H1 (cell line): ENCODE measurements around the gene SRSF3. TPM values are rescaled to one million over a fixed set of nuclear protein-coding genes. Genes with fewer than 3 reads are reported as not detected.

Source experiments
- CTCF ChIA-PET: fragments of 300-600 bp; sonication (Branson Sonifier 250); formaldehyde crosslinking; loops from one replicate; lab custom pipeline; 2021; ENCODE audit not compliant: partially characterized antibody; lab: Charles Lee
- POLR2A ChIA-PET: fragments of 300-600 bp; sonication (Branson Sonifier 250); formaldehyde crosslinking; loops from one replicate; lab custom pipeline; 2021; ENCODE audit warnings: inconsistent platforms; ENCODE audit not compliant: partially characterized antibody; lab: Charles Lee
- DNase-seq, 2 experiments: peaks; one replicate each; pipeline versions ENCODE4 v3.0.0 to v3.0.0-alpha.2; 2010 to 2022; ENCODE audit warnings: low spot score in 2 of 2, low read depth in 1 of 2, mixed read lengths in 1 of 2
- FAIRE-seq: peaks from 2 replicates; lab custom pipeline; 2011; peaks lifted over from hg19 to GRCh38; lab: Jason Lieb, UNC
- H2AFZ ChIP-seq: 2 replicates; pipeline ENCODE4 v1.8.1; 2012; ENCODE audit warnings: low read length, inconsistent platforms
- H2AK5ac ChIP-seq: 2 replicates; pipeline ENCODE4 v1.6.1; 2013; ENCODE audit warnings: low read depth, low read length
- H2BK120ac ChIP-seq: replicated peaks from 2 replicates; pipeline ENCODE3; 2013; ENCODE audit warnings: low read depth, low read length, inconsistent platforms
- H2BK12ac ChIP-seq: 2 replicates; pipeline ENCODE4 v1.6.1; 2013; ENCODE audit warnings: low read depth, low read length
- H2BK15ac ChIP-seq: 2 replicates; pipeline ENCODE4 v1.6.1; 2013; ENCODE audit warnings: low read length
- H2BK20ac ChIP-seq: 2 replicates; pipeline ENCODE4 v1.6.1; 2013; ENCODE audit warnings: low read length
- H2BK5ac ChIP-seq: 2 replicates; pipeline ENCODE4 v1.6.1; 2013; ENCODE audit warnings: low read depth, low read length
- H3K14ac ChIP-seq: 2 replicates; pipeline ENCODE4 v1.6.1; 2013; ENCODE audit warnings: inconsistent platforms; ENCODE audit not compliant: insufficient read length
- H3K18ac ChIP-seq: 2 replicates; pipeline ENCODE4 v1.6.1; 2013; ENCODE audit warnings: low read length; ENCODE audit errors: extremely low read depth
- H3K23ac ChIP-seq: 2 replicates; pipeline ENCODE4 v1.6.1; 2013; ENCODE audit warnings: inconsistent platforms; ENCODE audit not compliant: insufficient read length
- H3K23me2 ChIP-seq: 2 replicates; pipeline ENCODE4 v1.6.1; 2013; ENCODE audit warnings: low read depth, low read length
- H3K27ac ChIP-seq: 2 replicates; pipeline ENCODE4 v1.6.1; 2011; ENCODE audit warnings: low read depth, low read length, inconsistent platforms
- H3K27me3 ChIP-seq, 4 experiments: replicated peaks in 1 of 4; 1 replicate in 1 of 4; 2 replicates in 3 of 4; pipeline versions ENCODE4 v1.6.1 to v1.8.1; 2011 to 2013; ENCODE audit warnings: low read length in 3 of 4, mild to moderate bottlenecking in 3 of 4, inconsistent platforms in 2 of 4, mixed read lengths in 2 of 4, moderate library complexity in 1 of 4; ENCODE audit not compliant: control insufficient read depth in 3 of 4, insufficient read depth in 3 of 4; ENCODE audit errors: extremely low read depth in 1 of 4
- H3K36me3 ChIP-seq, 4 experiments: 2 replicates each; pipeline versions ENCODE4 v1.6.1 to v1.8.1; 2011 to 2013; ENCODE audit warnings: mild to moderate bottlenecking in 4 of 4, low read length in 3 of 4, moderate library complexity in 2 of 4, control low read depth in 1 of 4, inconsistent platforms in 1 of 4; ENCODE audit not compliant: insufficient read depth in 4 of 4, control insufficient read depth in 2 of 4
- H3K4ac ChIP-seq: replicated peaks from 2 replicates; pipeline ENCODE3; 2013; ENCODE audit warnings: low read length, low read depth, mixed read lengths, inconsistent platforms; ENCODE audit not compliant: insufficient read length
- H3K4me1 ChIP-seq, 4 experiments: replicated peaks in 1 of 4; 1 replicate in 1 of 4; 2 replicates in 3 of 4; pipeline versions ENCODE4 v1.6.1 to v1.8.1; 2011 to 2013; ENCODE audit warnings: low read length in 3 of 4, inconsistent platforms in 2 of 4, mixed read lengths in 1 of 4; ENCODE audit not compliant: insufficient read depth in 4 of 4, control insufficient read depth in 3 of 4
- H3K4me2 ChIP-seq, 2 experiments: 2 replicates each; pipeline versions ENCODE4 v1.6.1 to v1.8.1; 2011 to 2013; ENCODE audit warnings: low read depth in 2 of 2, low read length in 2 of 2, control low read depth in 1 of 2, inconsistent platforms in 1 of 2, mild to moderate bottlenecking in 1 of 2; ENCODE audit not compliant: insufficient read depth in 1 of 2
- H3K4me3 ChIP-seq, 4 experiments: fragments of 200-600, 300-600 bp in 1 of 4; sonication (generic), shearing (Covaris generic), sonication (Bioruptor Twin) in 1 of 4; 2 replicates each; pipeline versions ENCODE4 v1.5.1 to v1.8.1; 2011 to 2016; ENCODE audit warnings: low read length in 4 of 4, low read depth in 3 of 4, control low read depth in 2 of 4, inconsistent platforms in 2 of 4, mild to moderate bottlenecking in 2 of 4, mixed read lengths in 1 of 4, moderate library complexity in 1 of 4; ENCODE audit not compliant: insufficient read depth in 2 of 4; ENCODE audit errors: extremely low read depth in 1 of 4
- H3K56ac ChIP-seq: replicated peaks from 2 replicates; pipeline ENCODE3; 2013; ENCODE audit warnings: low read depth, mild to moderate bottlenecking, mixed read lengths, low read length, inconsistent platforms; ENCODE audit not compliant: insufficient read length
- H3K79me1 ChIP-seq: 2 replicates; pipeline ENCODE4 v1.6.1; 2013; ENCODE audit warnings: low read depth, low read length, control low read depth
- H3K79me2 ChIP-seq, 2 experiments: 2 replicates each; pipeline versions ENCODE4 v1.6.1 to v1.8.1; 2012 to 2013; ENCODE audit warnings: low read length in 2 of 2, mild to moderate bottlenecking in 2 of 2, inconsistent platforms in 1 of 2; ENCODE audit not compliant: insufficient read depth in 2 of 2, control insufficient read depth in 1 of 2
- H3K9ac ChIP-seq, 4 experiments: replicated peaks in 1 of 4; 1 replicate in 1 of 4; 2 replicates in 3 of 4; pipeline versions ENCODE4 v1.6.1 to v1.8.1; 2011 to 2013; ENCODE audit warnings: low read depth in 3 of 4, low read length in 3 of 4, control low read depth in 2 of 4, mild to moderate bottlenecking in 2 of 4, moderate library complexity in 2 of 4, inconsistent platforms in 1 of 4; ENCODE audit errors: extremely low read depth in 1 of 4
- H3K9me3 ChIP-seq, 2 experiments: 2 replicates each; pipeline versions ENCODE4 v1.6.1 to v1.8.1; 2012 to 2013; ENCODE audit warnings: mild to moderate bottlenecking in 2 of 2, moderate library complexity in 2 of 2, control low read depth in 1 of 2, inconsistent platforms in 1 of 2, low read depth in 1 of 2, low read length in 1 of 2, mixed read lengths in 1 of 2; ENCODE audit not compliant: insufficient read depth in 2 of 2
- H4K20me1 ChIP-seq, 2 experiments: replicated peaks in 1 of 2; 2 replicates each; pipeline versions ENCODE3 to v1.8.1; 2011 to 2013; ENCODE audit warnings: inconsistent platforms in 2 of 2, low read length in 2 of 2, mild to moderate bottlenecking in 1 of 2; ENCODE audit not compliant: insufficient read depth in 2 of 2, control insufficient read depth in 1 of 2
- H4K5ac ChIP-seq: 2 replicates; pipeline ENCODE4 v1.6.1; 2013; ENCODE audit warnings: low read length, low read depth, mixed read lengths, inconsistent platforms; ENCODE audit not compliant: insufficient read length
- H4K8ac ChIP-seq: 2 replicates; pipeline ENCODE4 v1.8.0; 2013; ENCODE audit warnings: mild to moderate bottlenecking, moderate library complexity, low read length, inconsistent platforms; ENCODE audit not compliant: insufficient read depth; ENCODE audit errors: extremely low read depth
- H4K91ac ChIP-seq: replicated peaks from 2 replicates; pipeline ENCODE3; 2013; ENCODE audit warnings: low read length, mixed read lengths, inconsistent platforms; ENCODE audit not compliant: insufficient read length
- ASH2L ChIP-seq: fragments of 200-600, 300-600 bp; sonication (generic); IDR thresholded peaks from one replicate; pipeline ENCODE4 v1.7.1; 2017; ENCODE audit warnings: low read length
- ATF3 ChIP-seq: IDR thresholded peaks from 2 replicates; pipeline ENCODE4 v1.6.1; 2011; ENCODE audit warnings: low read depth, mild to moderate bottlenecking, low read length; ENCODE audit not compliant: insufficient read depth
- CEBPB ChIP-seq: IDR thresholded peaks from 2 replicates; pipeline ENCODE4 v1.6.1; 2012; ENCODE audit warnings: low read depth, low read length
- CHD2 ChIP-seq: IDR thresholded peaks from 2 replicates; pipeline ENCODE4 v1.6.1; 2012; ENCODE audit warnings: low read length, improper control_type of control experiment
- JUN ChIP-seq: IDR thresholded peaks from 2 replicates; pipeline ENCODE4 v1.6.1; 2011; ENCODE audit warnings: low read depth, mild to moderate bottlenecking, improper control_type of control experiment, low read length
- JUND ChIP-seq: IDR thresholded peaks from 2 replicates; pipeline ENCODE4 v1.6.1; 2011; ENCODE audit warnings: mild to moderate bottlenecking, improper control_type of control experiment, low read length
- KDM1A ChIP-seq: fragments of 200-600, 300-600 bp; sonication (generic); IDR thresholded peaks from 2 replicates; pipeline ENCODE4 v1.7.1; 2016; ENCODE audit warnings: mild to moderate bottlenecking, low read length, borderline replicate concordance
- KDM4A ChIP-seq: IDR thresholded peaks from one replicate; pipeline ENCODE4 v1.7.1; 2012; ENCODE audit warnings: low read depth, mild to moderate bottlenecking, moderate library complexity, low read length, inconsistent platforms; ENCODE audit not compliant: severe bottlenecking
- MAX ChIP-seq: IDR thresholded peaks from 2 replicates; pipeline ENCODE4 v1.6.1; 2012; ENCODE audit warnings: inconsistent platforms
- PHF8 ChIP-seq: fragments of 200-600 bp; sonication (generic); conservative IDR thresholded peaks from 2 replicates; pipeline ENCODE4 v1.7.1; 2012; ENCODE audit warnings: low read depth, mild to moderate bottlenecking, inconsistent platforms, low read length, moderate library complexity
- RBBP5 ChIP-seq: IDR thresholded peaks from 2 replicates; pipeline ENCODE4 v1.7.1; 2012; ENCODE audit warnings: low read depth, mild to moderate bottlenecking, inconsistent platforms, low read length, moderate library complexity, borderline replicate concordance
- SIRT6 ChIP-seq: IDR thresholded peaks from one replicate; pipeline ENCODE4 v1.7.1; 2012; ENCODE audit warnings: low read length, inconsistent platforms
- ZNF274 ChIP-seq: IDR thresholded peaks from 2 replicates; pipeline ENCODE4 v1.7.0; 2012; ENCODE audit warnings: low read length, borderline replicate concordance; ENCODE audit errors: extremely low read depth
- WGBS, 2 experiments: shearing (Covaris generic) in 1 of 2; methylation state at CpG; one replicate each; pipeline versions ENCODE4 v1.1.6 to v1.1.7; 2013 to 2015; ENCODE audit warnings: low lambda C conversion rate in 2 of 2, mixed read lengths in 2 of 2, inconsistent platforms in 1 of 2, low coverage in 1 of 2, missing lambda C conversion rate in 1 of 2; ENCODE audit not compliant: insufficient replicate concordance in 2 of 2, insufficient coverage in 1 of 2, insufficient read length in 1 of 2; ENCODE audit errors: extremely low coverage in 1 of 2, missing lambda C conversion rate in 1 of 2; 5-methylcytosine and 5-hydroxymethylcytosine counted together
- polyA plus RNA-seq, 7 experiments: library from polyadenylated mRNA; depleted of rRNA in 3 of 7; stranded (reverse) in 5 of 7; unstranded in 2 of 7; fragments of >200 nt in 5 of 7; fragments of 200-250 nt in 2 of 7; gene quantifications; 1 replicate in 5 of 7; 2 replicates in 1 of 7; 4 replicates in 1 of 7; pipeline versions ENCODE4 v1.2.1 to v1.2.3, GENCODE V29; 2011 to 2013; ENCODE audit warnings: missing spikeins in 2 of 7, mixed read lengths in 2 of 7
- total RNA-seq: library from RNA; stranded (reverse); fragmentation: NEBNext Ultra II Directional; extraction: Animal tissue kit (Norgen Biotek cat#: 25700); gene quantifications from 2 replicates; pipeline ENCODE4 v1.2.1, GENCODE V29; 2021

SRSF3 gene
- total and polyA plus RNA-seq, 2 of the 8 experiments (the other 6 are each of a cell fraction or from before 2014, with no cell fraction given), result 471 to 689 TPM

GRCh38 chr6:36570264-36570663 is 23.9 kb upstream of the SRSF3 start:
- no peak overlapping the region for H2AK5ac ChIP-seq
- H3K4me1 ChIP-seq, result no peaks in the 10 kb centered on the region
- H2BK15ac ChIP-seq, result no peak overlapping the region
- FAIRE-seq (no peak), DNase-seq (no peak)
- CTCF ChIA-PET, result interaction anchor here (1.2 to 3.4 kb wide), 2 partner anchors 9 to 189 kb away, joined by 3 to 13 read pairs; no protein-coding TSS in a partner anchor
- H4K91ac ChIP-seq, result no peak overlapping the region
- no peak overlapping the region for H2BK20ac ChIP-seq
- no peak overlapping the region for H2BK5ac ChIP-seq
- H3K14ac ChIP-seq, result no peak overlapping the region
- no peak overlapping the region for H2AFZ ChIP-seq
- H3K79me2 ChIP-seq, result no peaks in the 10 kb centered on the region
- H3K18ac ChIP-seq, result no peak overlapping the region
- POLR2A ChIA-PET, result no interaction called here
- H2BK120ac ChIP-seq, result no peak overlapping the region
- H3K56ac ChIP-seq, result no peak overlapping the region
- H3K4ac ChIP-seq, result no peak overlapping the region
- no peak overlapping the region for H4K5ac ChIP-seq
- peaks cover 2% of the 10 kb centered on the region; the same call in 1 of the 2 replicates for H3K23me2 ChIP-seq
- H3K36me3 ChIP-seq, result no peaks in the 10 kb centered on the region
- H3K27ac ChIP-seq, result no peak overlapping the region
- H4K8ac ChIP-seq, result no peak overlapping the region
- no peak overlapping the region for H3K9ac ChIP-seq
- no peak overlapping the region for H3K23ac ChIP-seq
- no peak for TF ChIP-seq PHF8
- no peak for TF ChIP-seq SIRT6
- TF ChIP-seq KDM1A, result no peak
- no peak for TF ChIP-seq MAX
- no peak for TF ChIP-seq RBBP5
- no peak for TF ChIP-seq CEBPB
- no peak for TF ChIP-seq KDM4A
- TF ChIP-seq JUND, result no peak
- TF ChIP-seq ASH2L, result no peak
- TF ChIP-seq CHD2, result no peak
- no peak for TF ChIP-seq JUN
- no peak for TF ChIP-seq ZNF274
- TF ChIP-seq ATF3, result no peak
- H4K20me1 ChIP-seq, result no peaks in the 10 kb centered on the region
- no peak overlapping the region for H3K4me3 ChIP-seq
- H3K4me2 ChIP-seq, result no peak overlapping the region
- H3K9me3 ChIP-seq, result no peaks in the 10 kb centered on the region
- no peaks in the 10 kb centered on the region for H3K27me3 ChIP-seq
- 95% methylated on average over 2 of the region's 2 CpGs; no CpG with 5 or more reads in 1 of the 2 experiments for WGBS, 2 experiments
- no peaks in the 10 kb centered on the region for H3K79me1 ChIP-seq
- H2BK12ac ChIP-seq, result no peak overlapping the region
